Sigmoid colon (tissue), 7 donors: ENCODE measurements around the gene NCSTN. TPM values are rescaled to one million over a fixed set of nuclear protein-coding genes. Genes with fewer than 3 reads are reported as not detected.

ENCODE experiments used
- DNase-seq: peaks from one replicate; pipeline ENCODE4 v3.0.0-alpha.2; 2019
- H3K27ac ChIP-seq, 4 donors: fragments of 200-600 bp; sonication (generic); one replicate each; pipeline ENCODE4 v1.5.1; 2016 to 2019; ENCODE audit warnings: mild to moderate bottlenecking in 1 of 4
- H3K27me3 ChIP-seq, 3 donors: fragments of 200-600 bp; sonication (generic); one replicate each; pipeline ENCODE4 v1.5.1; 2019; ENCODE audit warnings: mild to moderate bottlenecking in 1 of 3
- H3K36me3 ChIP-seq, 4 donors: fragments of 200-600 bp; sonication (generic); one replicate each; pipeline ENCODE4 v1.5.1; 2016 to 2019
- H3K4me1 ChIP-seq, 4 donors: fragments of 200-600 bp; sonication (generic); one replicate each; pipeline ENCODE4 v1.5.1; 2017 to 2019
- H3K4me3 ChIP-seq, 4 donors: fragments of 200-600 bp; sonication (generic); one replicate each; pipeline ENCODE4 v1.5.1; 2017 to 2019; ENCODE audit warnings: mild to moderate bottlenecking in 2 of 4, moderate library complexity in 1 of 4
- H3K9me3 ChIP-seq, 4 donors: fragments of 200-600 bp in 3 of 4; sonication (generic) in 3 of 4; one replicate each; pipeline versions ENCODE4 v1.5.1 to v1.6.1; 2013 to 2019
- EP300 ChIP-seq, 4 donors: sonication (generic); formaldehyde crosslinking; IDR thresholded peaks; one replicate each; pipeline ENCODE4 v1.6.1; 2017; ENCODE audit warnings: antibody characterized with exemption in 4 of 4
- POLR2A ChIP-seq, 2 donors: fragments of 450-650 bp; IDR thresholded peaks; one replicate each; pipeline ENCODE4 v1.6.1; 2016; ENCODE audit warnings: antibody characterized with exemption in 2 of 2, mild to moderate bottlenecking in 2 of 2, moderate library complexity in 2 of 2
- POLR2AphosphoS5 ChIP-seq, 4 donors: sonication (generic); formaldehyde crosslinking; IDR thresholded peaks; one replicate each; pipeline ENCODE4 v1.6.1; 2017; ENCODE audit warnings: antibody characterized with exemption in 4 of 4
- WGBS, 2 donors: extraction: QIAGEN DNeasy Blood & Tissue Kit; methylation state at CpG; one replicate each; pipeline ENCODE4 v1.1.7; 2013; 5-methylcytosine and 5-hydroxymethylcytosine counted together
- intact Hi-C: fragments of 100-400 bp; cut with DNase I; formaldehyde crosslinking; loops from one replicate; pipeline ENCODE4 v1.15.1; 2023
- polyA plus RNA-seq, 3 donors: library from polyadenylated mRNA; stranded (reverse); fragments of 200-250 nt; gene quantifications; one replicate each; pipeline ENCODE4 v1.2.3, GENCODE V29; 2013
- total RNA-seq, 4 donors: library from RNA; depleted of rRNA; stranded (reverse); fragments of >200 nt; gene quantifications; one replicate each; pipeline ENCODE4 v1.1.0, GENCODE V29; 2016
- TF ChIP-seq, protein P1 (sequence below), 4 experiments: fragments of 450-650 bp in 3 of 4; fragments of 200-600 bp in 1 of 4; IDR thresholded peaks; one replicate each; pipeline ENCODE4 v1.5.1; 2016 to 2019; ENCODE audit warnings: antibody characterized with exemption in 4 of 4, mild to moderate bottlenecking in 3 of 4, moderate library complexity in 2 of 4
- donor health status: healthy with polysubstance abuse.
- donor health status: Bipolar disorder and iron deficiency.
- donor health status: healthy.

NCSTN gene
- total and polyA plus RNA-seq, 7 donors: 12.0 to 55.6 (median 32.9) TPM

DNA sequence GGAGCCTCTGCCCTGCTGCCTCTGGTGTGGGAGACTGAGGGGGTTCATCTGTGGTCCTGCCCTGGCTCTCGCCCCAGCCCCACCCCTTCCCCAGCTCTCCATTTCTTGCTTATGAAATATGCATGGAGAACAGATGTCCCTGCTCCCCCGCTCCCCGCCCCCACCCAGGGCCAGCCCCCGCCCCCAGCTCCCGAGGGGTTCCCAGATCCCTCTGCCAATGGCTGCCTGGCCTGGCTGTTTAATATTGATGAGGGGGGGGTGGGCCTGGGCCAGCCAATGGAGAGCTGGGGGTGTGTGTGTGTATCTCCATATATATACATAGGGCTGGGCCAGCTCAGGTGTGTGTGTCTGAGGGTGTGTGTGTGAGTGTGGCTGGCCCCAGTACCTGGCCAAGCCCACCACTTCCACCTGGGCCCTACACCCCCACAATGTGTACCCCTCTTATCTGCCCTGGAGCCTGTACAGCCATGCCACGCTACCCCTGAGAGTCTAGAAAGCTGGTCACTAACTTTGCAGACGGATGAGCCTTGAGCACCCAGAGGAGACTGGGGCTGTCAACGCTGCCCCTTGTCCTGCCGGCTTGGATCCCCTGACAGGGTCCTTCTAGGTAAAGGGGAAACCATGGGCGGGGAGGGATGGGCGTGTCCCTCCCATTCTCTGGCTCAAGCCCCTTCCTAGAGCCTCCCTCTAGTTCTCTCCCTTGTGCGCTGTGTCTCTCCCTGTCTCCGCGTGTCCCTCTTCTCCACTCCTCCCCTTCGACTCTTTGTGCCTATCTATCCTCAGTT is 23.7 kb downstream of the NCSTN start, which contains the start of gene NHLH1:
Gene NHLH1 (plus strand): TSS at position 341 of the 785 bp plus-strand sequence. CDS start 3,661 bp downstream, outside the sequence.
- 66 to 77% methylated on average over 15 of the region's 15 CpGs for WGBS, 2 donors
- H3K27me3 ChIP-seq: peaks cover 0 to 16% (median 11%) of the 10 kb centered on the region in 3 donors
- intact Hi-C loops: no loop called here
- TF ChIP-seq EP300 (IDR thresholded peaks at IDR 0.05): no peak
- TF ChIP-seq, protein P1, sequence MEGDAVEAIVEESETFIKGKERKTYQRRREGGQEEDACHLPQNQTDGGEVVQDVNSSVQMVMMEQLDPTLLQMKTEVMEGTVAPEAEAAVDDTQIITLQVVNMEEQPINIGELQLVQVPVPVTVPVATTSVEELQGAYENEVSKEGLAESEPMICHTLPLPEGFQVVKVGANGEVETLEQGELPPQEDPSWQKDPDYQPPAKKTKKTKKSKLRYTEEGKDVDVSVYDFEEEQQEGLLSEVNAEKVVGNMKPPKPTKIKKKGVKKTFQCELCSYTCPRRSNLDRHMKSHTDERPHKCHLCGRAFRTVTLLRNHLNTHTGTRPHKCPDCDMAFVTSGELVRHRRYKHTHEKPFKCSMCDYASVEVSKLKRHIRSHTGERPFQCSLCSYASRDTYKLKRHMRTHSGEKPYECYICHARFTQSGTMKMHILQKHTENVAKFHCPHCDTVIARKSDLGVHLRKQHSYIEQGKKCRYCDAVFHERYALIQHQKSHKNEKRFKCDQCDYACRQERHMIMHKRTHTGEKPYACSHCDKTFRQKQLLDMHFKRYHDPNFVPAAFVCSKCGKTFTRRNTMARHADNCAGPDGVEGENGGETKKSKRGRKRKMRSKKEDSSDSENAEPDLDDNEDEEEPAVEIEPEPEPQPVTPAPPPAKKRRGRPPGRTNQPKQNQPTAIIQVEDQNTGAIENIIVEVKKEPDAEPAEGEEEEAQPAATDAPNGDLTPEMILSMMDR (IDR thresholded peaks at IDR 0.05): no peak
- no peak for TF ChIP-seq POLR2AphosphoS5 (IDR thresholded peaks at IDR 0.05)
- TF ChIP-seq POLR2A (IDR thresholded peaks at IDR 0.05): no peak
- no peak for DNase-seq
- H3K36me3 ChIP-seq: no peaks in the 10 kb centered on the region
- H3K9me3 ChIP-seq: no peaks in the 10 kb centered on the region
- no peaks in the 10 kb centered on the region for H3K4me1 ChIP-seq
- no peak within 1 kb of the TSS for H3K27ac ChIP-seq
- H3K4me3 ChIP-seq: no peak within 1 kb of the TSS

DNA sequence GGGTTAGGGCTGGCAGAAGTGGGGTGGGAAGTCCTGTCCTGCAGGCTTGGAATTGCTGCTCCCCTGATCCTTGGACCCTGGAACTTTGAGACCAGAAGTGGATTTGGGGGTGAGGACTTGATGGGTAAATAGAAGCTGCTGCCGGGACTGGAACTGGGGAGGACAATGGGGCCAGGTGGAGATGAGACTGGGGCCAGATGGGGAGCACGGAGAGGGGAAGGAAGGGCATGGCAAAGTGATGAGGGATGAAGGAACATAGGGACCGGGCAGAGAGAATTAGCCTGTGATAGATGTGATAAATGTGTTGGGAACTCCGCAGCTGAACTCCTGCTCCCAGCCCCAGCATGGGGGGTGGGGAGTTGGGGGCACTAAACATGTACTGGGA is 24.3 kb downstream of the NCSTN start:
- Histone ChIP-seq H3K27me3 (peaks cover 0 to 17% (median 11%) of the 10 kb centered on the region in 3 donors), H3K36me3 (no peaks in the 10 kb centered on the region), H3K27ac (no peak overlapping the region), H3K4me1 (no peaks in the 10 kb centered on the region), H3K4me3 (no peak overlapping the region), H3K9me3 (no peaks in the 10 kb centered on the region)
- DNase-seq: no peak
- TF ChIP-seq POLR2AphosphoS5 (IDR thresholded peaks at IDR 0.05) (no peak), EP300 (IDR thresholded peaks at IDR 0.05) (no peak), POLR2A (IDR thresholded peaks at IDR 0.05) (no peak)
- TF ChIP-seq, protein P1 (IDR thresholded peaks at IDR 0.05): no peak
- intact Hi-C loops: no loop called here
- WGBS, 2 donors: 44 to 52% methylated on average over 4 of the region's 4 CpGs

DNA sequence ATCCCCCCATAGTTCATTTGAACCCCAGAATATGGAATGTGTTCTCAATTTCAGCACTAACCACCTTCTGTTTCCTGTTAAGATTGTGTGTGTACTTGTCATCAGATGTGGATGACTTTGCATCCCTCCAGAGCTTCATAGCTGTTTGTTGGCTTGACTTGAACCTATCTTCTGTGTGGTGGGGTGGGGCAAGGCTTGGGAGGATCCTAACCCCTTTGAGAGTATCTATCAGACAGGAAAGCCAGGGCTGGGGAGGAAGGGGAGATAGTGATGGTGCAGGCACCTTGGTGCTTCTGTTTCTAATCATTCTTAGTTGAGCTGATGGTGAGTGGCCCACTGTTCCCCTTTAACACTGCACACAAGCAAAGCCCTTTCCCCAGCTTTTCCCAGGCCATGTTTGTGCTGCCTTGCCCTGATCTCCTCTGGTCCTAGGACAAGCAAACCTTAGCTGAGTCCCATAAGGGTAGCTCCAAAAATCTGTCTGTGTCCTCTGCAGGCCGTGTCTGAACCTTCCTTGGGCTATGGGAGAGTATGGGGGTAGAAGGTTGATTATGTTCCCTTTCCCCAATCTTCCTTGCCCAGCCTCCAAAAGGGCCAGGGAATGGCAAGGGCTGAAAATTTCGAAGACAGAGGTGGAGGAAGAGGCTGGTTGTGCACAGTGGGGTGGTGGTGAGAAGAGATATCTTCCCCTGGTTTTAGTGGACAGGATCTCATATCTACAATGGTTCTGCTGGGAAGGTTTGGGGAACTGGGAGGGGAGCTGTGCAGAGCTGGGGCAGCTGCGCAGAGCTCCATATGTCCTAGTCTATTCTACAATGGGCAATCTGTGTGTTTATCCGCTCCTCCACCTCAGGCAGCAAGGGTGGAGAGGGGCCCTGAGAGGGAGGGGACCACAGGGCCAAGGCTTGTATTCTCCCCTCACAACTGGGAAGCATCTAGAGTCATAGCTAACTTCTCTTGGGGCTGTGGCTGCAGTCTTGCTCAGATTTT is 25.0 kb downstream of the NCSTN start:
- Histone ChIP-seq H3K27ac (no peak overlapping the region), H3K9me3 (no peaks in the 10 kb centered on the region), H3K4me3 (no peak overlapping the region), H3K36me3 (no peaks in the 10 kb centered on the region), H3K4me1 (no peaks in the 10 kb centered on the region), H3K27me3 (peaks cover 0 to 17% (median 11%) of the 10 kb centered on the region in 3 donors)
- intact Hi-C loops: no loop called here
- DNase-seq: no peak
- TF ChIP-seq, protein P1 (IDR thresholded peaks at IDR 0.05): no peak
- TF ChIP-seq EP300 (IDR thresholded peaks at IDR 0.05): no peak
- no peak for TF ChIP-seq POLR2AphosphoS5 (IDR thresholded peaks at IDR 0.05)
- no peak for TF ChIP-seq POLR2A (IDR thresholded peaks at IDR 0.05)
- 77 to 81% methylated on average over 4 of the region's 4 CpGs for WGBS, 2 donors

DNA sequence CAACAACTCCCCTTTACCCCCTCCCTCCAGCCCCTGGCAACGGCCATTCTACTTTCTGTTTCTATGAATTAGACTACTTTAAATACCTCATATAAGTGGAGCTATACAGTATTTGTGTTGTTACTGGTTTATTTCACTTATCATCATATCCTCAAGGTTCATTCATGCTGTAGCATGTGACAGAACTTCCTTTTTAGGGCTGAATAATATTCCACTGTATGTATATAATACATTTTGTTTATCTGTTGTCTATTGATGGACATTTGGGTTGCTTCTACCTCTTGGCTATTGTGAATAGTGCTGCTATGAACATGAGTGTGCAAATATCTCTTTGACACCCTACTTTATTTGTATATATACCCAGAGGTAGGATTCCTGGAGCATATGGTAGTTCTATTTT is 25.9 kb downstream of the NCSTN start:
- Histone ChIP-seq H3K4me3 (no peak overlapping the region), H3K4me1 (no peaks in the 10 kb centered on the region), H3K36me3 (no peaks in the 10 kb centered on the region), H3K27ac (no peak overlapping the region), H3K27me3 (peaks cover 0 to 17% (median 11%) of the 10 kb centered on the region in 3 donors), H3K9me3 (no peaks in the 10 kb centered on the region)
- TF ChIP-seq POLR2AphosphoS5 (IDR thresholded peaks at IDR 0.05) (no peak), EP300 (IDR thresholded peaks at IDR 0.05) (no peak), POLR2A (IDR thresholded peaks at IDR 0.05) (no peak)
- TF ChIP-seq, protein P1 (IDR thresholded peaks at IDR 0.05): no peak
- no peak for DNase-seq
- intact Hi-C loops: no loop called here
- WGBS, 2 donors: 39 to 55% methylated on average over 1 of the region's 1 CpG
